ENCODE measurements around the gene SGPP2.
"Not testable (repeated sequence)": the region's sequence is repeated elsewhere in the genome, so short reads cannot be mapped to it uniquely, and the experiment has no call there.

The SGPP2 gene

DNA sequence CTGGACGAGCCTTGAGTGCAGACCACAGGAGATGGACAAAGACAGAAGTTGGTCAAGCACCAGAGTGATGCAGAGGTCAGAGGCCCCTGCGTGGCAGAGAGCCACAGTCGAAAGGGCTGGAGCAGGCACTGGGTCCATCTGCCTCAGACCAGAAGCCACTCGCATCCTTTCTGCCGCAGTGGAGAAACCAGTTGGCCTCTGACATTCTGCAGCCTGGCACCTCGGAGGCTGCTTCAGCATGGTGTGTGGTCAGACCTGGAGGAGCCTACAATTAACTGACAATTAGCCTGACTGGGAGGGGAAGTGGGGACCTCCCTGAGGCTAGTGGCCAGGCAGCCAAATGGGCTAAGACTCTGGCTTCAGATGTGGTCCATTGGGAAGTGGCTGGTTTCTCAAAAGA is 111.1 kb downstream of the SGPP2 start:
- no peak for DNase-seq

DNA sequence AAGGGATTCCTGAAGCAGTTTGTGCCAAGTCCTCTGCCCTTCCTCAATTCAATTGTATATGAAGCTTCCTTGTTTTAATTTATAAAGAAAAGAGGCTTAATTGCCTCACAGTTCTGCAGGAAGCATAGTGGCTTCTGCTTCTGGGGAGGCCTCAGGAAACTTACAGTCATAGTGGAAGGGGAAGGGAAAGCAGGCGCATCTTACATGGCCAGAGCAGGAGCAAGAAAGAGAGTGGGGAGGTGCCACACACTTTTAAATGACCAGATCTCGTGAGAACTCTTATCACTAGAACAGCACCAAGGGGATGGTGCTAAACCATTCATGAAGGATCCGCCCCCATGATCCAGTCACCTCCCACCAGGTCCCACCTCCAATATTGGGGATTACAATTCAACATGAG is 114.2 kb downstream of the SGPP2 start:
- DNase-seq, result no peak

DNA sequence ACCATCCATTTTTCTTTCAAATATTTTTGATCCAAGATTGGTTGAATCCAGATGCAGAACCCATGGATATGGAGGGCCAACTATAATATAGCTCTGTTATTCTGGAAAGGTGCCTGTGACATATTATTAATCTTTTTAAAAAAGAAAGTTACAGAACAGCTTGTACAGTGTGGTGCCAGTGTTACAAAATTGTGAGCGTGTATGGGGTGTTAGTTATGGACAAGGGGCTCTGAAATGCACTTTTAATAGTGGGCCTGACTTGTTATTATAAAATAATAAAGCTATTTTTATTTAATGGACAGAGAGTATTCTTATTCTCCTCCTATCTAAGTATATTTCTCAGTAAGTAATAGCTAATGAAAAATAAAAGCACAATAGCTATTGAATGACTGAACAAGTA is 120.3 kb downstream of the SGPP2 start:
- no peak for DNase-seq

DNA sequence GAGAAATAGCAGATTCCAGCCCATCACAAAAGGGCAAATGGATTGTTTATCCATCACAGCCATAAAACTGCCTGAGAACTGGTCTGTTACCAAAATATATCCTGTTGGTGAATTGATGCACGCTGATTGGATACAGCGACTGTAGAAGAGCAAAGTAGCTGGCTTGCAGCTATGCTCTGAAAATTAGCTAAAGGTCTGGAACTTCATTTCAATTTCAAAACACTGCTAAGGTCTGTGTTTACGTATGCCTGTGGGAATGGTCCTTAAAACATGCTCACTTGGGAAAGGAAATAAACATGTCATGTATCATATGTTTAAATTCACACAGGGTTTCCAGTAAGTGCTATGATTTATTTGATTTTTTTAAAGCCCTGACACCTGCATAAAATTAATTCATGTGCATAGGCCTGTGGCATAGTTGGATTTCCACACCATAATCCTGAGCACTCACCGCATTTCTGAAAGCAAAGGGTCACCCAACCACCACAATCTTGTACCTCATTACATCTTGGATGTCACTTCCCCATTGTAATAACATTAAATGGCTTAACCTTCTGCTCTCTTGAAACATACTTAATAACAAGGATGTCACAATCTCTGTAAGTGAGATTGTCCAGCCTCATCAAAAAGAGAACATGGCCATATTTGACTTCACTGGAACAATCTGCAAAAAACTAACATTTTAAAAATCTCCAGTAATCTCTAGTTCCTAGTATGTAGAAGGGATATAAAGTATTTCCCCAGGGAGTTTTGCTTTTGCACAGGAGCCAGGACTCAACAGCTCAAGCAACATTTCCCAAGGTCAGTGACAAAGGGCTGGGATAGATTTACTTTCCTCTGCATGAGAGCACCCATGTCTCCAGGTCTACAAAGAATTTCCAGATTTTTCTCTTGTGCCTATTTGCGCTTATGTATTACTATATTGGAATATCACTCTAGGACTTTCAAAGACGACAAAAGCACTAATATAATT is 121.8 kb downstream of the SGPP2 start:
- no peak for DNase-seq

DNA sequence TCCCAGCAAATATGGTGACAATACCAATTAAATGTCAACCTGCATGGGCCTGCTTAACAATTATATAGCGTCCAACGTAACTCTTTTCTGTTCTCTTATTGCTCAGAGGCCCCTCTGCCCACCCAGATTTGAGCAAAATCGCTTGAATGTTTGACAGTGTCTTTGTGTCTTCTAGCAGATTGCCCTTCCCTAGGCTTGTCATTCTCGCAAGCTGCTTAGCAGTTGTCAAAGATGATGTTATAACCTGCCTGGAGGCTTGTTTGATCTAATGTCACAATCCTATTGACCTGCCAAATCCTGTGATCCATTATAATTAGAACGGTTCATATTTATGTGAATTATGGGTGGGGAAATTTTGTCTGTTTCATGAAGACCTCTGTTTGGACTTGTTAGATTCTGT is 122.7 kb downstream of the SGPP2 start:
- DNase-seq, result no peak

DNA sequence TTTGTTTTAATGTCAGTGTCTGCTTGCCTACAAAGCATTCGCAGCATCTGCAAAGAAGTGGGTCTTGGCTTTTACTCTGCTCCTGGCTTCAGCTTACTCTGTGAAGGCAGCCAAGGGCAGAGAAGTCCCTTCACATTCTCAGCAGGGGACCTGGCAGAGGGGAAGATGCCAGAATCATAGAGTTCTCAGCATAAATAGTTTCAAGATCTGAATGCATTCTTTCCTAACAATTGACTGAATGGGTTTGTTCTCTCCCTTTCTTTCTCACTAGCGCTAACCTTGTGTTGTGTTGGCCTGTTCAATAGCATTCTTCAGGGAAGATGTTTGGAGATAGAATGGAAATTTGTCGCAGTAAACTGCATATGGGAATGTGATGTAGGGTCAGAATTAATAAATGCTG is 124.6 kb downstream of the SGPP2 start:
- DNase-seq, result no peak

DNA sequence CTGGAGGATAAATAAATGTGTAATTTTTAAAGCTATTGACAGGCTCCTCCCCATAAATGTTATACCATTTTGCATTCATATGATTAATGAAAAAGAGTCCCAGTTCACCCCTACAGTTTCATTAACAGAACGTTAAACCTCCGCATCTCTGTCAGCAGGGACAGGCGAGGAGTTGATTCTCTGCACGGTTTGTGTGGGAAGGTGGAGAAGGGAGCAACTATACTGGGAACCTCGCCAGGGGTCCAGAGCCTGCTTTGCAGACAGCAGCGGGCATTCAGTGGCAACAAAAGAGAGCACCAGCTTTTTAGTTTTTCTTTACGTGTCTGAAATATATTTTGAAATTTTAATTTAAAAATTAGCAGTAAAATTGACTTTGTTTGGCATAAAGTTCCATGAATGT is 130.2 kb downstream of the SGPP2 start:
- no peak for DNase-seq

DNA sequence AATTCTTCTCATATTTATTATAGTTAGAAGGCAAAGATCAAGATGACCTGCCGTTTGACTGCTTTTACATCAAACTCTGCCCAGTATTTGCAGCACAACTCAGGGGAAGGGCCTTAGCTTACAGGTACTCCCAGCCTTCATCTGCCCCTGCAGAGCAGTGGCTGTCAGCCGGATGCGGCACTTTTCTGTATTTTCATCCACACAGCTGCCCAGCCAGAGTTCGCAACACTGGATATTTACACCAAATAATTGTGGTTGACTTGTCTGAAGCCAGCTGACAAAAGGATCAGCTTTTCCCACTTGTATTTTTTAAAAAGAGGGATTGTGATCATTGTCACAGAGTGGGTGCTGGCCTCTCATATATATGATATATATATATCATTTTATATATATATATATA is 136.8 kb downstream of the SGPP2 start:
- no peak for DNase-seq

DNA sequence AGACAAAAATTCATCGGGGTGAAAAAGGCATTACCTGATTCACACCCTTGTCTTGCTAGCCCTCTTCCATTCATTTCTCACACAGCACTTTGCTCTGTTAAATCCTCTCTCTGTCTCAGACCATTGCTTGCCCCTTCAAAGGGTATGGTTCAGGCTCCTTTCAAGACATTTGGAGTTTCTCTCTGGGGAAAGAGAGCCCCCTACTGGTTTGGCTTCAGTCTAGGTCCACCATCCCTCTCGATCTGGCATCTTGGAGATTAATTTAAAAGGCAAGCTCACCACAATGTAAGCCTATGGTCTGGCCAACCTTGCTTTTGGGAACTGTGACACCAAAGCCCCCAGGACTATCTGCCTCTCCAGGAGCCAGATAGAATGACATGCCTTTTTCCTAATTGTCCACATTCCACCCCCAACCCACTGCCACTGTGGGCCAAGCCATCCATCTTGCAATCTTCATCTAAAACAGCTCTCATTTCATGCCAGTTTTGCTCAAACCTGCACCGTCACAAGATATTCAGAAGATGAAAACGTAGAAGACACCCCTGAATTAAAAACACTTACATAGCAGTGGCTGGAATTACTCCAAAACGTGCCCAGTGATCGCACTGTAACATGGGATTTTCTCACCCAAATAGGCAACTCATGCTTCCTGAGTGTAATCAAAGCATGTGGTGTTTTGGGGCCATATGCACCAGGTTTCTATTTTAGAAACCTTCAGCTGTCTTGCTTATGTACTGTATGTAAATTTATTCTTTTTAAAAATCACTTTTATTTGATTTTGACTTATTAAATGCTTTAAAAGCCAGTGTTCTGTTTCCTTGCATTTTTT is 137.7 kb downstream of the SGPP2 start:
- DNase-seq, result peak; percentile 24

DNA sequence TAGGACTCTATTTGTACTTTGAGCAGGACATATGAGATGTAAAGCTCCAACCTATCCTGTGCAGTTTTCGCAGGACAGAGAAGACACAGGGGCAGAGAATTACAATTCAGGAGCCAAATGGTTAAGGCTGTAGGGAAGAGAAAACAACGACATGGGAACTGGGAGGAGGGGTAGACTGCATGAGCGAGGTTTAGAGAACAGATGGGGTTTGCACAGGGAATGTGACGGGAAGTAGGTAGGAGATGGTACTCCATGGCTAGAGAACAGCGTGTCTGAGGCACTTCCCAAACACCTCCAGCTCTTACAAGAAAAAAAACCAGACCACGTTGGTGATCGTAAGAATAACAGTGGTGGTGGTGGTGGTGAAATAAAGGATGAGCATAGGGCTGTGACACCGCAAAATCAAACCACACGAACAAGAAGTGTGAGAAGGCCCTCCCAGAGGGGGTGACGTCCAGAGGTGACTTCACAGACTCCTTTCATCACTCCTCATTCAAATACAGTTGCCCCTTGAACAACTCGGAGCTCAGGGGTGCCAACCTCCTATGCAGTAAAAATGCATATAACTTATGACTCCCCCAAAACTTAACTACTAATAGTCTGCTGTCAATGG is 138.9 kb downstream of the SGPP2 start:
- DNase-seq, result no peak

DNA sequence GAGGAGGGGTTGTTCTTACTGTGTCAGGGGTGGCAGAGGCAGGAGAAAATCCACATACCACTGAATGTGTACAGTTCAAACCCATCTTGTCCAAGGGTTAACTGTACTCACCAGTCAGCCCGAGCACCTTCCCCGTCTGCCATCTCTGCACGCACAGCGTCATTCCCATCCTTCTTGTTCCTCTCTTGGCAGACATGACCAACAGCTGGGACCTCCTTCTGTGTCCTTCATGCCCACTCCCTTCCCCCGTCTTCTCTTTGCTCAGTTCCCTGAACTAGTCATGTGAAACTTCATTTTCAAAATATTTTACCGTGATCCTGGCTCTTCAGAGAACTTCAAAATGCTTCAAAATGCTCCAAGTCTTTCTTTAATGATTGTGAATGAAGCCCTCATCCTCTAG is 139.6 kb downstream of the SGPP2 start:
- no peak for DNase-seq

DNA sequence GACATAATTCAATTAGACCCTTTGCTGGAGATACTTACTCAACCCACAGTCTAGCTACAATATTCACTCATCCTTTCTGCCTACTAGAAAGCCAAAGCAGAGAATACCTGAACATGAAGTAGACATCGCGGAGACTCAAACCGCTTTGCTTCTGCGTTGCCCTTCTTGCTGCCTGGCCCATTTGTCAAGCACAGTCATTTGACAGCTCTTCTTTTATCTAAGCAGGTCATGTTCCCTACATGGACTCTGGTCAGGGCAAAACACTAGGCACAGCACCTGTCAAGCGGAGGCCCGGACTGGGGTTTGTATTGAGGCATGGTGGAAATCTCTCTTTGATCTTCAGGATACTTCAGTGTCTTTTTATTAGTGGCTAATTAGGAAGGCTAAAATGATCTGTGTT is 141.9 kb downstream of the SGPP2 start:
- DNase-seq, result no peak

DNA sequence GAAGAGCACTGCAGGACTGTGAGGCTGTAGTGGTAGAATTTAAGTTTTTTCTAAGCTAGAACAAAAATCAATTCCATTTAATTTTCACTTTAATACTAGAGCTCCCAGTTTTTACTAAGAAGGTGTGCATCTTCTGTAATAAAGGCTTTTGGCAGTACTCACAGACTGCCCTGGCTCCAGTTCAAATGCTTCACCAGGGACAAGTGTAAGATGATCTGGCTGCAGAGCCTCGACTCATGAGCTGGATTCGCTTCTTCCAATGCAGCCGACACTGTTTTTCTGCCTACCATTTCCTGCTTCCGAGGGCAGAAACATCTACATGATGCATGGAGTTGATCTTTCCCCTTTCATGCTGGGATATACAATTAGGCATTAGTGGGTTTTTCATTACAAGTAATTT is 144.5 kb downstream of the SGPP2 start:
- DNase-seq, result no peak

DNA sequence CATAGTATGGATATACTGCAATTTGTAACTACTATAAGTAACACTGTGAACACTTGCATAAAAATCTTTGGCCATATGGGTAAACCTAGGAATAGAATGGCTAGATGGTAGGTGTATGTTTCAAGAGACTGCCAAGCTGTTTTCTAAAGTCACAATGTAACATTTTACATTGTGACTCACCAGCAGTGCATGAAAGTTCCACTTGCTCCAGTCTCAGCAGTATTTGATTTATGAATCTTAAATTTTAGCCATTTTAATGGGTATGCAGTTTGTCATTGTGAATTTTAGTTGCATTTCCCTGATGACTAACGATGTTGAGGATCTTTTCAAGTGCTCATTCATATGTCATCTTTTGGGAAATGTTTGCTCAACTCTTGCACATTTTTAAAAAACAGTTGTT is 145.5 kb downstream of the SGPP2 start:
- DNase-seq, result no peak

DNA sequence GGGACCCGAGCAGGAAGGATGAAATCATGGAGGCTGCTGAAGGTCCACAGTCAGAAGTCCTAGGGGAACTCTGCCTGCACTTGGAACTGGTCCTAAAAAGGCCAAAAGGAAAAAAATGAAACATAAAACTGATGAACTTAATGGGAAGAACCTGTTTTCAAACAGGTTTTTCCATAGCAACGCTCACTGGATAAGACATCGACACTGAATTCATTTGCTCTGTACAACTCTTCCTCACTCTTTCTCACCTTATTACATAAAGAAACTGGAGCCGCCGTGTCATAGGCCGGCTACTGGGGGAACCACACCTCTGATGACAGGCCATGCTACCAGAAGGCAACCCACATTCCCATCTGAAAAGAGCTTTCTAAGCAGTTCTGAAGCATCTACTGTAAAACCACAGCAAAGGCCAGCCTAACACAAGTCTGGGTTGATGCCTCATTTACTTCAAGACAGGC is 147.9 kb downstream of the SGPP2 start:
- no peak for DNase-seq

DNA sequence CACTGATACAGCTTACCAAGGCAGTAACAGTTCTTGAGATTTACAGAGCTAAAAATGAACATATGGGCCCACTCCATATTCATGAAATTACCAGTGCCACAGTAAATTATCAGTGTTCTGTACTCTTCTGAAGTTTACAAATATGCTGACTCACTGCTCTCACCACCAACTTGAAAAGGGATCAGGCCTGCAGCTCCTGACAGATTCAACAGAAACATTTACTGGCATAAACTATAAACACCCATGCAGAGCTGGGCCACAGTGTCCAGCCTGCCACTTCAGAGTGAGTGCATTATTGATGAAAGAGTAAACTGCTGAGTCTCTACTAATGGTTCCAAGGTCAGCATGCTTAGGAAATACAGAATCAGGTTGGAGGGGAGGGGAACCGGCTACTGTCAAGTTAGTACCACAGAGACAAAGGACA is 148.4 kb downstream of the SGPP2 start:
- DNase-seq, result no peak

DNA sequence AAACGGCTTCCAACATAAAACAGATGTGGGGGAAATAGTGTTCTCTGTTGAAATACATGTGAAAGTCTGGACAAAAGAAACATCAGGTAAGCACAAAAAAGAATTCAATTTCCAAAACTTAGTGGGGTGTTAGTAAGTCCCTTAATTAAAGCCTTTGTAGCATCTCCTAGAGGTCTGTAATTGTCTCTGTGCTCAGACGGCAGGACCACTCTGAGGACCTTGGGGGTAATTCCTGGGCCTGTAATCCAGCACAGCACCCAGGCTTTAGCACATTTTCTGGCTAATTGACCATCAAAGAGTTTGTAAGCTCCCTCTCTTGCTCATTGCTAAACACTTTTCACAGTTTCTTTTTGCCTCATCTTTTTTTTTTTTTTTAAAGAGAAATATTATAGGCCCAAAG is 151.3 kb downstream of the SGPP2 start:
- DNase-seq, result no peak

DNA sequence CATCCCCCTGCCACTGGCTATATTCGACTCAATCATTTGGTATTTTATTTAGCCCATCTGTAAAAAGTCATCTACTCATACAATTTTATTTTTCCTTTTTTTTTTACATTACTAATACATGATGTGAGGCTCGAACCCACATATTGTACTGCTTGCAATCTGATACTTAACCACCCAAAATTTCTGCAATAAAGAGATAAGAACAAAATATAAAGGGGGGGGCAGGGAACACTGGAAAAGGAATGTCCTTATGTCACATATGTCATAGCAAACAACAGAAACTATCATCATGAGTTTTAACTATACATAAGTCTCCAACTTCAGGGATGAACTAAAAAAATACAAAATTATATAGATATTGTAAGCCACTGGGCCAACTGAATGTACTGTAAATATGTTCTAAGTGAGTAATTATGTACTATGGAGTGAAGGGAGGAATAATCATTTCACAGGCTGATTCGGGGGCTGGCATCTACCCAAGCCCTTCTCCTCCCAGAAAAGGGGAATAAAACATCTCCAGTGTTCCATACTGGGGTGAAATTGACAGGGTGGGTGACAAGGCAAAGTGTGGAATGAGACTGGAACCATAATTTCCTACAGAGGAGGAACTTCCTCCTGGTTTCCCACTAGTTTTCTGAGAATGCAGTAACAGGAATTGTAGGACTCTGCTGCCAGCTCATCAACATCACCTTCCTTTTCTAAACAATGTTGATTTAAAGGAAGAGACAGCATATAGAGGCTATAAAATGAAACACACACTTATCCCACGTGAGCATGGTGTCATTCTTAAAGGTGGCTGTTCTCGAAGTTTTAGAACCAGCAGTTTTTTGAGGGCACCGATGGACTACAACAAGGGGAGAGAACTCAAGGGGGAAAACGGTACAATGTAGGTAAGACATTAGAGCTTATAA is 152.1 kb downstream of the SGPP2 start:
- no peak for DNase-seq

DNA sequence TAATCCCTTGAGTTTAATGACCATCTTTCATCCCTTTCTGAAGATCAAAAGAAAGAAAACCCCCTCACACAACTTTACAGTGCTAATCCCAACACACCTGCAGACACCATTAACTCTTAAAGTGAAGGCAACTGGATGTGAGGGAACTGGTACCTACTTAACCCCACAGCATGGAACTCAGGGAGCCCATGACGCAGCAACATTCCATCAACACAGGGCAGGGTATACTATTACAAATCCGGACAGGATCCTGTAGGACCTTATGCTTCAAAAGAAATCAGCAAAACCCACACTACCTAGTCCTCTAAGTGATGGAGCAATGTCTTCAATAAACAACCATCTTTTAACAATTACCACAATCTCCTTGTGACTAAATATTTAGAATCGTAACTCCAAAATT is 153.0 kb downstream of the SGPP2 start:
- no peak for DNase-seq

DNA sequence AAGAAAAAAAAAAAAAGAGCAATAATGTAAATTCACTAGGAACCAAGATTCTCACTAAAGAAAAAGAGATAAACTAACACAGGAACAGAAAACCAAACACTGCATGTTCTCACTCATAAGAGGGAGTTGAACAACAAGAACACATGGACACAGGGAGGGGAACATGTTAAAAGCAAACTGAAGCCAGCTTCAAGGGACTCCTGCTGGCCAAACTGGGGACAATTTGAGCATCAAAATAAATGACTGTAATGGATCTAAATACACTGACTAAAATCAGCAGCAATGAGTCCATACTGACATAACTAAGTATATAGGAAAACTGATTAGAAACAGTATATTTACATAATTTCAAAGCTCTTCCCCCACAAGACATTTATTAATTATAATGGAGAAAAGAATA is 158.6 kb downstream of the SGPP2 start:
- DNase-seq, result no peak

DNA sequence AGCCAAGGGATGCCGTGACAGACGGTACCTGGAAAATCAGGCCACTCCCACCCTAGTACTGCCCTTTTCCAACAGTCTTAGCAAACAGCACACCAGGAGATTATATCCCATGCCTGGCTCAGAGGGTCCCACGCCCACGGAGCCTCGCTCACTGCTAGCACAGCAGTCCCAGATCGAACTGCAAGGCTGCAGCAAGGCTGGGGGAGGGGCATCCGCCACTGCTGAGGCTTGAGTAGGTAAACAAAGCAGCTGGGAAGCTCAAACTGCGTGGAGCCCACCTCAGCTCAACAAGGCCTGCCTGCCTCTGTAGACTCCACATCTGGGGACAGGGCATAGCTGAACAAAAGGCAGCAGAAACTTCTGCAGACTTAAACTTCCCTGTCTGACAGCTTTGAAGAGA is 160.2 kb downstream of the SGPP2 start:
- not testable (repeated sequence) for DNase-seq

DNA sequence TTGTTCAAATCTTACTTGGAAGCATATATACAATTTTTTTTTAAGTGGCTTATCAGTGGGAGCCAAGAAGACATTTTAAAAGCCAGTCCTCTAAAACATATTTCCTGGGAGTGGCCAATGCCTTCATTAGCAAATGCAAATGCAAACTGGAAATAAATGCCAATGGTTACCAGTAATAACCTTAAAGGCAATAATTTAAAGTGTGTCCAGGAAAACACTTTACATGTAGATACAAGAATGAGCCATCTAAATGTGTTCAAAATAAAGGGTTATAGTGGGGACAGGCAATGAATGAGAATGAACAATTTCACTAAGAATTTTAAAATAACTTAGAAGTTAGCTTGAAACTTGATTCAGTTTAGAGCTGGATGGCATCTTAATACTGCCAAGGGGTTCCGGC is 167.3 kb downstream of the SGPP2 start:
- DNase-seq, result no peak
